Ishikawa (cell line): ENCODE results near the gene AP3D1.

Experiments
- CEBPB ChIP-seq: IDR thresholded peaks from 2 replicates; pipeline ENCODE4 v1.6.1; 2012
- CREB1 ChIP-seq: IDR thresholded peaks from 2 replicates; pipeline ENCODE4 v1.6.1; 2012; ENCODE audit warnings: low read depth
- EGR1 ChIP-seq: IDR thresholded peaks from 2 replicates; pipeline ENCODE4 v1.6.1; 2012
- EP300 ChIP-seq: IDR thresholded peaks from 2 replicates; pipeline ENCODE4 v1.6.1; 2012; ENCODE audit warnings: borderline replicate concordance
- FOXM1 ChIP-seq: IDR thresholded peaks from 2 replicates; pipeline ENCODE4 v1.6.1; 2012; ENCODE audit warnings: low read depth, borderline replicate concordance
- MAX ChIP-seq: IDR thresholded peaks from 2 replicates; pipeline ENCODE4 v1.6.1; 2012
- NFIC ChIP-seq: IDR thresholded peaks from 2 replicates; pipeline ENCODE4 v1.6.1; 2012
- RAD21 ChIP-seq: IDR thresholded peaks from 2 replicates; pipeline ENCODE4 v1.6.1; 2012; ENCODE audit warnings: low read depth
- REST ChIP-seq: IDR thresholded peaks from 2 replicates; pipeline ENCODE4 v1.6.1; 2012; ENCODE audit warnings: low read depth, mild to moderate bottlenecking
- TCF12 ChIP-seq: IDR thresholded peaks from 2 replicates; pipeline ENCODE4 v1.6.1; 2012; ENCODE audit warnings: low read depth
- TEAD4 ChIP-seq: IDR thresholded peaks from 2 replicates; pipeline ENCODE4 v1.6.1; 2012
- USF1 ChIP-seq: IDR thresholded peaks from 2 replicates; pipeline ENCODE4 v1.6.1; 2012
- YY1 ChIP-seq: IDR thresholded peaks from 2 replicates; pipeline ENCODE4 v1.6.1; 2012; ENCODE audit warnings: low read depth
- ZBTB7A ChIP-seq: IDR thresholded peaks from 2 replicates; pipeline ENCODE4 v1.6.1; 2012; ENCODE audit warnings: low read depth

AP3D1 gene

GRCh38 chr19:2058570-2059421, 92.6 kb downstream of the AP3D1 start:
- no peak for TF ChIP-seq MAX

GRCh38 chr19:2057484-2058469, 93.6 kb downstream of the AP3D1 start:
- TF ChIP-seq ZBTB7A (0 out of 2 replicates have a peak, but pooled peaks have one; percentile 26), YY1 (no peak)

- TF ChIP-seq USF1 (no peak), CREB1 (no peak), REST (no peak), YY1 (no peak), MAX (no peak), EGR1 (no peak), NFIC (no peak), FOXM1 (no peak), CEBPB (no peak), RAD21 (no peak)
Measured at GRCh38 chr19:2056837-2057192, 94.6 kb downstream of the AP3D1 start.

- no peak for TF ChIP-seq EGR1
- TF ChIP-seq TCF12: peak; percentile 21; the same call in 1 of the 2 replicates
- TF ChIP-seq ZBTB7A: peak; percentile 76
Measured at GRCh38 chr19:2055931-2056836, 95.2 kb downstream of the AP3D1 start.

GRCh38 chr19:2054763-2055162, 96.6 kb downstream of the AP3D1 start:
- TF ChIP-seq CREB1 (no peak), EGR1 (peak; percentile 40; the same call in 1 of the 2 replicates)

GRCh38 chr19:2053601-2054389, 97.6 kb downstream of the AP3D1 start:
- peak; percentile 83 for TF ChIP-seq NFIC
- TF ChIP-seq MAX: 0 out of 2 replicates have a peak, but pooled peaks have one; percentile 13
- TF ChIP-seq TEAD4: no peak
- TF ChIP-seq USF1: no peak
- TF ChIP-seq ZBTB7A: no peak
- TF ChIP-seq EP300: no peak; the same call in 1 of the 2 replicates
- TF ChIP-seq REST: no peak
- no peak for TF ChIP-seq CREB1
